GM18526 (cell line): ENCODE data around the gene GABRD.

ENCODE experiments used
- POLR2A ChIP-seq: IDR thresholded peaks from 3 replicates; pipeline ENCODE4 v1.6.1; 2011; ENCODE audit not compliant: insufficient read length; ENCODE audit errors: extremely low read depth

Gene GABRD

DNA sequence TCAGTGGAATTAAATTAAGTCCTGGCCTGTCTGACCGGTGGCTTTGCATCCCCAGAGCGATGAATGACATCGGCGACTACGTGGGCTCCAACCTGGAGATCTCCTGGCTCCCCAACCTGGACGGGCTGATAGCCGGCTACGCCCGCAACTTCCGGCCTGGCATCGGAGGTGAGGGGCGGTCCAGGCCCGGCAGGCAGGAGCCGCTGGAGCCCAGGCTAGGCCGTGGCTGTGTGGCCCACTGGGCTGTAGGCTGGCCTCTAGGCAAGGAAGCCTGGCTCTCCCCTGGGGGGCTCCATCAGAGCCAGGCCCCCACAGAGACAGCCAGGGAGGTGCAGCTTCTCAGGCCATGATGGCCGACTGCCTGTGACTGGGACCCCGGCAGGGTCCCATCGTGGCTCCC is 5.7 kb downstream of the GABRD start:
- no peak for TF ChIP-seq POLR2A

DNA sequence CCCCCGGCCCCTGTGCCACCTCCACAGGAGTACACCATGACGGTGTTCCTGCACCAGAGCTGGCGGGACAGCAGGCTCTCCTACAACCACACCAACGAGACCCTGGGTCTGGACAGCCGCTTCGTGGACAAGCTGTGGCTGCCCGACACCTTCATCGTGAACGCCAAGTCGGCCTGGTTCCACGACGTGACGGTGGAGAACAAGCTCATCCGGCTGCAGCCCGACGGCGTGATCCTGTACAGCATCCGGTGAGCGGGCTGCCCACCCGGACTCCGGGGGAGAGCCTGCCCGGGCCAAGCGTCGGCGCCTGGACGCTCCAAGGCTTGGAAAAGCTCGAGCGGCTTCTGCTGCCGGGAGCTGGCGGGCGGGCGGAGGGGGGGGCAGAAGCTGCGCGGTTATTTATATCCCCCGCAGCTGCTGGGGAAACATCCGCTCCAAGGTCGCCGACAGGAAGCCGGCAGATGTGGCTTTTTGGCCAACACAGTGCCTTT is 6.4 kb downstream of the GABRD start:
- no peak for TF ChIP-seq POLR2A

DNA sequence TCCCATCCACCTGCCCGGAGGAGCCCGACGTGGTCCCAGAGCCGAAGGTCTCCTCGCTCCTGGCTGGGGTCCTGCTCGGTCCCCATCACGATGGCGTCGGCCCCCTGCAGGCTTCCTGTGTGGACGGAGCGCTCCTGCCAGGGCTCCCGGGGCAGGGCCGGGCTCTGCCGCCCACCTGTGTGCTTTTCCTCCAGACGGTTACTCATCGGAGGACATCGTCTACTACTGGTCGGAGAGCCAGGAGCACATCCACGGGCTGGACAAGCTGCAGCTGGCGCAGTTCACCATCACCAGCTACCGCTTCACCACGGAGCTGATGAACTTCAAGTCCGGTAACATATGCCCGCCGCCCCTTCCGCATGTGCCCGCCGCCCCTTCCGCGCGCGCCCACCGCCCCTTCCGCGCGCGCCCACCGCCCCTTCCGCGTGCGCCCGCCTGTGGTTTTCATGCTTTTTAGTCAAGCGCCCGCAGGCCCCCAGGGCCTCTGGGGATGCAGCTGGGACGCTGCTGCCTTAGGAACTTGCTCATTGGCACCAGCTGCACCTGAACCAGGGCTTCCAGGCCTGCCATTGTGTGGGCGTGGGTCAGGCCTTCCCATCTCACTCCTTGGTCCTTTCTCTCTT is 8.9 kb downstream of the GABRD start:
- no peak for TF ChIP-seq POLR2A

DNA sequence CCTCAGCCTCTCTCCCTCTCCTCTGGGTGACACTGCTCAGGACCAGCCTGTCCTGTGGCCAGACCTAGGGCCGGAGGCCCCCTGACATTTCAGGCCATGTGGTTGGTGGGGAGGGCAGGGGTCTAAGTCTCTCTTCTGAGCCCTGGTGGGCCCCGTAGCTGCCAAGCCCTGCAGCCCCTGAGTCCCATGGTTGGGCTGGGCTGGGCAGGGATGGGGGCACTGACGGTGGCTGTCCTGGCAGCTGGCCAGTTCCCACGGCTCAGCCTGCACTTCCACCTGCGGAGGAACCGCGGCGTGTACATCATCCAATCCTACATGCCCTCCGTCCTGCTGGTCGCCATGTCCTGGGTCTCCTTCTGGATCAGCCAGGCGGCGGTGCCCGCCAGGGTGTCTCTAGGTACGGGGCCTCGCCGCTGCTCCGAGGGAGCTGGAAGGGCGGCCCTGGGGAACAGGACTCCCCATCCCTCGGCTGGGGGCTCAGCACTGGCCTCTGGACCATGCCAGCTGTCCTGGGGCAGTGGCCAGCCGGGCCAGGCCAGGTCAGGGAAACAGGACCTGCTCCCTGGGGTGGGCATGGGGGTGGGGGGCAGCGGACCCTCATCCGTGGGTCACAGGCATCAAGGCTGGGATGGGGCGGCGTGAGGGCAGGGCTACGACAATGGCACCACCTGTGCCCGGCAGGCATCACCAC is 9.9 kb downstream of the GABRD start:
- no peak for TF ChIP-seq POLR2A

DNA sequence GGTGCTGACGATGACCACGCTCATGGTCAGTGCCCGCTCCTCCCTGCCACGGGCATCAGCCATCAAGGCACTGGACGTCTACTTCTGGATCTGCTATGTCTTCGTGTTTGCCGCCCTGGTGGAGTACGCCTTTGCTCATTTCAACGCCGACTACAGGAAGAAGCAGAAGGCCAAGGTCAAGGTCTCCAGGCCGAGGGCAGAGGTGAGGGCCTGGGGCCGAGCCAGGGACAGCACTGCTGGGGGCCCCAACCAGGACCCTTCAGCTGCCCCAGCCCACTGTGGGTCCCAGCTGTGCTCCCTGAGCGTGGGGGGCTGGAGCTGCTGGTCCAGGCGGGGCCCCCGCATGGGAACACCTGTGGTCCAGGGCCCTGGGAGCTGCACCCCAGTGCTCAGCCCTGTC is 10.4 kb downstream of the GABRD start:
- no peak for TF ChIP-seq POLR2A

DNA sequence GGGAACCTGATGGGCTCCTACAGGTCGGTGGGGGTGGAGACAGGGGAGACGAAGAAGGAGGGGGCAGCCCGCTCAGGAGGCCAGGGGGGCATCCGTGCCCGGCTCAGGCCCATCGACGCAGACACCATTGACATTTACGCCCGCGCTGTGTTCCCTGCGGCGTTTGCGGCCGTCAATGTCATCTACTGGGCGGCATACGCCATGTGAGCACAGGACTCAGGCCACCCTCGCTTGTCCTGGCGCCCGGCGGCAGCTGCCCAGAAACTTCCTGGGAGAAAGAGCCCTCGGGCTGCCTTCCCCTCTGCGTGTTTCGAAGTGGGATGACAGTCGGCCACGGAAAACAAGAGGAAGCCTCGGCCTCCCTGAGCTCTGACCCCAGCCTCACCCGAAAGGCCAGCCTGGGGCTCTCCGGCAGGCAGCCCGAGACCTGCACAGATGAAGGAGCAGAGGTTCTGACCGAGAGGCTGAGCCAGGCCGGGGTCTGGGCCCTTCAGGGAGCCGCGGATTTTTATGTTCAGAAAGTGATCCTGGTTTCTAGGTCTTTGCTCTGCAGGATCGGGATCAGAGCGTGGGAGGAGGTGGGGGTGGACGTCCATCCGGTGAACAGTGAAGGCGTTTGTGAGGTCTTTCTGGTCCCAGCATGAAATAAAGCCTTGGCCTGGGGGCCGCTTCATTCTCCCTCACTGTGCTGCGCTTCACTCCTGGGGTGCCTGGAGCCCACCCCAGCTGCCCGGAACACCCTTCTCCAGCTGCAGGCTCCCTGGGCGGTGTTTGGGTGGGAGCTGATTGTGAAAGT is 11.1 kb downstream of the GABRD start:
- TF ChIP-seq POLR2A: no peak

DNA sequence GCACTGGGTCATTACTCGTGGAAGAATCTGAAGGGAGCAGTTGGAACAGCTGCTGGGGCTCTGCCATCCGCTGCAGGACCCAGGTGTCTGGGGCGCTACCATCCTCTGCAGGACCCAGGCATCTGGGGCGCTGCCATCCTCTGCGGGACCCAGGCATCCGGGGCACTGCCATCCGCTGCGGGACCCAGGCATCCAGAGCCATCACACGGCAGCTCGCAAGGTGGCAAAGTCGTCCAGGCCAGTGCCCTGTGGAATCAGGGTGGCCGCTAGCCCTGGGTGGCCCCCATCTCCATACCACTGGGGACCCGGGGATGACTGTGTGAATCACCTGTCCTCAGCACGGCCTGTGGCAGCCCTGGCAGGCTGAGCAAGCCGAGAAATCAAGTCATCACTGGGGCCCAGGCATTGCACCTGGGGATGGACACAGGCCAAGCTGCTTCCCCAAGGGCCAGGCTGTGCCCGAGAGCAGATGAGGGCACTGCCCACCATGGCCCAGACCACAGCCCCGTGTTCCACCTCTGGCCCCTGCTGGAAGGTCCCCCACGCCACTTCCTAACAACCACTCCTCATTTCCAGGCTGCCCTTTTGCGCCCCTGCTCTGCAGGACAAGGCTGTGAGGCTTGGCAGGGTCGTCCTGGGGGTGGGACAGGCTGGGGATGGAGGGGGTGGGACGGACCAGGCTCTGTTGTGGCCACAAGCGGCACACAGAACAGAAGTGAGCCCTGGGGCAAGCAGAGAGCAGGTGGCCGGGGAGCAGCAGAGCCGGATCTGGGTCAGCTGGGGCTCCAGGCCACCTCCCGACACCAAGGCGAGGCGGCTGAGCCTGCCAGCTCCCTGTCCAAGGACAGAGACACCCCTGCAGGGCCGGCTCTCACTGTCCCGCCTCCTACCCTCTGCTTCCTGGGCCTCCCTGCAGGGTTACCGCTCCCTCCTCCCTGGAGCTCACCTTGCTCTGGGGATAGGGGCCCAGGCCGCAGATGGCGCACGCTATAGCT is 12.7 kb downstream of the GABRD start:
- no peak for TF ChIP-seq POLR2A

DNA sequence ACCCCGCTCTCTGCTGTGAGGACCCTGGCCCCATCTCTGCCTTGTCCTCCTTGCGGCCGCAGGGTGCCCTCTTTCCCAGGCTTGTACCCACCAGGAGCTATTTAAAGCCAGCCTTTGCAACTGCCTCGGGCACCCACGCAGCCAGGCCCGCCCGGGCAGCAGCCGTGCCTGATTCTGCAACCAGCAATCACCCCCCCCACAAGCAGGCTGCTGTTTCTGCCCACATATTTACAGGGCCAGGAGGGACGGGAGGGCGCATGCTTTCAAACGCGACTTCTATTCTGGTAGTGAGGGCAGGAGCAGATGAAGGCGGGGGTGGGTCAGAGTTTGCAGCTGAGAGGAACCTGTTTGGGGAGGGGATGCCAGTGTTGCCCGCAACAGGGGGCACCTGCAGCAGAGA is 13.6 kb downstream of the GABRD start:
- TF ChIP-seq POLR2A: no peak

DNA sequence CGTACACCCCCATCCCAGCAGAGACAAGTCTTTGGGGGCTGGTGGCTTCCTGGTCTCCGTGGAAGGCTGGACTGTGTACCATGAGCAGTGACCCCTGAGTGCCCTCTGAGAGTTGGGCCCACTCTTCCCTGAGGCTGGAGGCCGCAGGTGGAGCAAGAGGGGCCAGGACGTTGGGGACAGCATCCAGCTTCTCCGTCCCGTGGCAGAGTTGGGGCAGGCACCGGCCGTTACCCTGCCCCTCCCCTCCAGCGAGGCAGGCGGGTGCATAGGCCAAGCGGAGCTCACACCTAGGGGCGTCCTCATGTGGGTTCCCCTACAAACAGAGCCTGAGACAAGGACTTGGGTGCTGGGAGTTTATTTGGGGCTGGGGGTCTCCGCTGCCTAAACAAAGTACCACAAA is 14.0 kb downstream of the GABRD start:
- no peak for TF ChIP-seq POLR2A

DNA sequence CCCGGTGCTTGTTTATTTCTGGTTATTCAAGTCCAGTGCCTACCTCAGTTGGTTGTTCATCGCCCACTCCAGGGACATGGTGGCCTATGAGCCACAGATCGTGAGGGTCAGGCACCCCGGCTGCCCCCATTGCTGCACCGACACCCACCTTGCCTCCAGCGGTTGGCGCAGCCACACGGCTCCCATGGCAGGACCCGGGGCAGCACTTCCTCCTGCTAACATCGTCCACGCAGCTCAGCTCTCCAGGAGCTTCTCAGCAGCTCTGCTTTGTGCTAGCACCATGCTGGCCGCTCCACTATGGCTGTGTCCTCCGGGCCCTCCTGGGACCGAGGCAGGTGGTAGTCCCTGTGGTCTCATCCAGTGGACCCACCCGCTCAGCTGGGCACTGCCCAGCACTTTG is 17.1 kb downstream of the GABRD start:
- TF ChIP-seq POLR2A: no peak

DNA sequence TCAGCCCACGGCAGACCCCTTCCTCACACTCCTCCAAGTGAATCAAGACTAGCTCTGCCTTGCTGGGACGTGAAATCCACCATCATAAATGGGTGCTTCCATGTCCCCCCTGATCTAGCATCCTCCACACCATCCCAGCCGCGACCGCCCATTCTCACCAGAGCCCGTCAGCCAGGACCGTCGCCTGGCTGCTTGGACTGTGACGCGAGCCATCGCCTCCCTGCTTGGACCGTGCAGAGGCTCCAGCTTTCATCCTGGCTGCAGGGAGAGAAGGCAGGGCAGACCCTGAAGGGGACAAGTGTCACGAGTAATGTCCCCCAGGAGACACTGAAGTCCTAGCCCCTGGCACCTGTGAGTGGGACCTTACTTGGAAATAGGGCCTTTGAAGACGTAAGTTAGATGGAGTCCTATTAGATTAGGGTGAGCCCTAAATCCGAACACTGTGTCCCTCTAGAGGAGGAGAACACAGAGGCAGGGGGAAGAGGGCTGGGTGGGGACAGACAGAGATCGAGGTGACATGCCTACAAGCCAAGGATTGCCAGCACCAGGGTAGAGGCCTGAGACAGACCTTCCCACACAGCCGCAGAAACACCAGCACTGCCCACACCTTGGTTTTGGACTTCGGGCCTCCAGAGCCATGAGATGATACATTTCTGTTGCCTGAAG is 18.3 kb downstream of the GABRD start:
- TF ChIP-seq POLR2A: no peak

DNA sequence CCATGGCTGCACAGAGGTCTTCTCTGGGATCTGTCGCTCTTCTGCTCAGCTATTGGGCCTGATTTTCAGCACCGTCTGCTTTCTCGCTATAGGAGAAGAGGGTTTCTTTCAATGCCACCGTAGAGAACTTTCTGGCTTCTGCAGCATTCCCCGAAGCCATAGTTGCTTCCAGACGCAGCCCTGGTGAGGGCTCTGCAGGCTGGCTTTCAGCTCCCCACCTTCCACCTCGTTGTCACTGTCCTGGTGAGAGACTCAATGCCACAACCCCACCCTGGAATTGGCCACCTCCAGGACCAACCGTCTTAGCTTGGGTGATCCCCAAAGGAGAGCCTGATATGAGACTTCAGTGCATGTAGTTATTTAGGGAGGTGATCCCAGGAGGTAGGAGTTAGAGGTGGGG is 19.1 kb downstream of the GABRD start:
- no peak for TF ChIP-seq POLR2A

DNA sequence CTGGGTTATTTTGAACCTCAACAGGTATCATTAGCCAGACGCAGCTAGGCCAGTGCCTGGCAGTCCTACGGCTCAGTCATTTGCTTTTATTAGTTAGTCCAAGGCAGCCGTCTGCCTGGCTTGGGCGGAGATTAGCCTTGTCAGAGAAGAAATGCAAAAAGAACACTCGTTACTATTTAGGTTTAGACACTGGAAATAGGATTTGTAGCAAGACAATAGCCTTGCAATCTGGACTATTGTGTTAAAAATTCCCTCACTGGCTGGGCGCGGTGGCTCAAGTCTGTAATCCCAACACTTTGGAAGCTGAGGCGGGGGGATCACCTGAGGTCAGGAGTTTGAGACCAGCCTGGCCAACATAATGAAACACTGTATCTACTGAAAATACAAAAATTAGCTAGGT is 20.1 kb downstream of the GABRD start:
- no peak for TF ChIP-seq POLR2A

DNA sequence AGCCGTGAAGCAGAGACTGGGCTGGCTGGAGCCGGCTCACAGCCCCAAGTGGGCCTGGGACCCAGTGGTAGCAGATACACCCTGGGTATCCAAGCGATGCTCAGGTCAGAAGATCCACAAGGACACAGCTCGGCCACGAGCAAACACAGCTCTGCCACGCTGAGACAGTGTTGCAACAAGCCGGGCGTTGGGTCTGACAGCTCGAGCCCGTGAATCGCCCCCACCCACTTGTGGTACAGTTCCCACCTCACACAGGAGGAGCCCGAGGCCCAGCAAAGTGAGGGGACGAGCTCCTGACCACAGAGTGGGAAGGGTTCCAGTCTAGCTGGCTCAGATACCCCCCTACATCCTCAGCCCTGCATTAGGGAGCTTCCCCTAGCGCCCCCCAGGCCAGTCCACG is 22.2 kb downstream of the GABRD start:
- TF ChIP-seq POLR2A: no peak

DNA sequence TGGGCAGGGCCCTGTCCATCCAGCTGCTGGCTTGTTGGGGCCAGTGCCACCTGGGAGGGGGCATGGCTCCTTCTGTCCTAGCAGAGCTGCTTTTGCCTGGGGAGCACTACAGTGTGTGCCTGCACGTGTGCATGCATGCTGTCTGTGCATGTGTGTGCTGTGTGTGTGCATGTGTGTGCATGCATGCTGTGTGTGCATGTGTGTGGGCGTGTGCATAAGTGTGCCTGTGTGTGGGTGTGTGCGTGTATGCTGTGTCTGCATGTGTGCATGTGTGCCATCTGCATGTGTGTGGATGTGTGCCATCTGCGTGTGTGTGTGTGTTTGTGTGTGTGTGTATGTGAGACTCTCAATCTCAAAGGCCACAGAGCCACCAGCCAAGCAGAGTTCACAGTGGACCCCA is 22.7 kb downstream of the GABRD start:
- TF ChIP-seq POLR2A: no peak
